ENCODE measurements around the gene PLA2G4D. TPM values are rescaled to one million over a fixed set of nuclear protein-coding genes. Genes with fewer than 3 reads are reported as not detected.

PLA2G4D gene
- total RNA-seq, 1 experiment from 2014 or later: 0.24 TPM

DNA sequence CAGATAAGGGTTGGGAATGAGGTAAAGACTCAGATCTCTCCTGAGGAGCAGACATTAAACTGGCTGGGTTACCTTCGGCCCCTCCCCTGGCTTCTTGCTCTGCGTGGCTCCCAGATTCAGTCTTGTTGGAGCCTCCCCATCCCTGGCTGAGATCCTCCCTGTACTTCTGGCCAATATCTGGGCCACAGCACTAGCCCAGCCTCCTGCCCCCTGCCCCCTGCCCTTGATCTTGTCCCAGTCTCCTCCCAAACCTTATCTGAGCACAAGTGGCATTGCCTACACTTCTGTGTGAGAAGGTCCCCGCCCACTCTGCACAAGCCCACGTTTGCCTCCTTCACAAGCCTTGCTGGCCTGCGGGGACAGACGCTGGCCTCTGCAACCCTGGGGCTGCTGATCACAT lies 45.2 kb upstream of the PLA2G4D start:
- DNase-seq (ENCODE audit: low spot score) (no peak), ATAC-seq (no peak)
- no peaks in the 10 kb centered on the region; the same call in 1 of the 2 replicates for H3K36me3 Mint-ChIP-seq
- POLR2A ChIA-PET: no interaction called here
- H3K27me3 Mint-ChIP-seq (ENCODE audit: low read depth): no peaks in the 10 kb centered on the region
- no peak overlapping the region for H3K4me3 Mint-ChIP-seq
- no peak overlapping the region for H3K27ac Mint-ChIP-seq
- CTCF ChIA-PET: interaction anchor here (3.1 to 4.0 kb wide), 5 partner anchors 9 to 245 kb away, joined by 39 to 142 read pairs (median 47); no protein-coding TSS in a partner anchor
- TF ChIP-seq, protein P1, sequence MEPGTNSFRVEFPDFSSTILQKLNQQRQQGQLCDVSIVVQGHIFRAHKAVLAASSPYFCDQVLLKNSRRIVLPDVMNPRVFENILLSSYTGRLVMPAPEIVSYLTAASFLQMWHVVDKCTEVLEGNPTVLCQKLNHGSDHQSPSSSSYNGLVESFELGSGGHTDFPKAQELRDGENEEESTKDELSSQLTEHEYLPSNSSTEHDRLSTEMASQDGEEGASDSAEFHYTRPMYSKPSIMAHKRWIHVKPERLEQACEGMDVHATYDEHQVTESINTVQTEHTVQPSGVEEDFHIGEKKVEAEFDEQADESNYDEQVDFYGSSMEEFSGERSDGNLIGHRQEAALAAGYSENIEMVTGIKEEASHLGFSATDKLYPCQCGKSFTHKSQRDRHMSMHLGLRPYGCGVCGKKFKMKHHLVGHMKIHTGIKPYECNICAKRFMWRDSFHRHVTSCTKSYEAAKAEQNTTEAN (CRISPR knock-in tag; IDR thresholded peaks at IDR 0.05): no peak
- TF ChIP-seq ESRRA (CRISPR knock-in tag; IDR thresholded peaks at IDR 0.05; ENCODE audit: borderline replicate concordance) (no peak), TP53 (CRISPR knock-in tag; IDR thresholded peaks at IDR 0.05) (no peak), TEAD4 (CRISPR knock-in tag; IDR thresholded peaks at IDR 0.05) (no peak)
- TF ChIP-seq, protein P2, sequence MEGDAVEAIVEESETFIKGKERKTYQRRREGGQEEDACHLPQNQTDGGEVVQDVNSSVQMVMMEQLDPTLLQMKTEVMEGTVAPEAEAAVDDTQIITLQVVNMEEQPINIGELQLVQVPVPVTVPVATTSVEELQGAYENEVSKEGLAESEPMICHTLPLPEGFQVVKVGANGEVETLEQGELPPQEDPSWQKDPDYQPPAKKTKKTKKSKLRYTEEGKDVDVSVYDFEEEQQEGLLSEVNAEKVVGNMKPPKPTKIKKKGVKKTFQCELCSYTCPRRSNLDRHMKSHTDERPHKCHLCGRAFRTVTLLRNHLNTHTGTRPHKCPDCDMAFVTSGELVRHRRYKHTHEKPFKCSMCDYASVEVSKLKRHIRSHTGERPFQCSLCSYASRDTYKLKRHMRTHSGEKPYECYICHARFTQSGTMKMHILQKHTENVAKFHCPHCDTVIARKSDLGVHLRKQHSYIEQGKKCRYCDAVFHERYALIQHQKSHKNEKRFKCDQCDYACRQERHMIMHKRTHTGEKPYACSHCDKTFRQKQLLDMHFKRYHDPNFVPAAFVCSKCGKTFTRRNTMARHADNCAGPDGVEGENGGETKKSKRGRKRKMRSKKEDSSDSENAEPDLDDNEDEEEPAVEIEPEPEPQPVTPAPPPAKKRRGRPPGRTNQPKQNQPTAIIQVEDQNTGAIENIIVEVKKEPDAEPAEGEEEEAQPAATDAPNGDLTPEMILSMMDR (IDR thresholded peaks at IDR 0.05): no peak
- TF ChIP-seq, protein P3, sequence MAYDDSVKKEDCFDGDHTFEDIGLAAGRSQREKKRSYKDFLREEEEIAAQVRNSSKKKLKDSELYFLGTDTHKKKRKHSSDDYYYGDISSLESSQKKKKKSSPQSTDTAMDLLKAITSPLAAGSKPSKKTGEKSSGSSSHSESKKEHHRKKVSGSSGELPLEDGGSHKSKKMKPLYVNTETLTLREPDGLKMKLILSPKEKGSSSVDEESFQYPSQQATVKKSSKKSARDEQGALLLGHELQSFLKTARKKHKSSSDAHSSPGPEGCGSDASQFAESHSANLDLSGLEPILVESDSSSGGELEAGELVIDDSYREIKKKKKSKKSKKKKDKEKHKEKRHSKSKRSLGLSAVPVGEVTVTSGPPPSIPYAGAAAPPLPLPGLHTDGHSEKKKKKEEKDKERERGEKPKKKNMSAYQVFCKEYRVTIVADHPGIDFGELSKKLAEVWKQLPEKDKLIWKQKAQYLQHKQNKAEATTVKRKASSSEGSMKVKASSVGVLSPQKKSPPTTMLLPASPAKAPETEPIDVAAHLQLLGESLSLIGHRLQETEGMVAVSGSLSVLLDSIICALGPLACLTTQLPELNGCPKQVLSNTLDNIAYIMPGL (CRISPR knock-in tag; IDR thresholded peaks at IDR 0.05): no peak
- TF ChIP-seq, protein P4, sequence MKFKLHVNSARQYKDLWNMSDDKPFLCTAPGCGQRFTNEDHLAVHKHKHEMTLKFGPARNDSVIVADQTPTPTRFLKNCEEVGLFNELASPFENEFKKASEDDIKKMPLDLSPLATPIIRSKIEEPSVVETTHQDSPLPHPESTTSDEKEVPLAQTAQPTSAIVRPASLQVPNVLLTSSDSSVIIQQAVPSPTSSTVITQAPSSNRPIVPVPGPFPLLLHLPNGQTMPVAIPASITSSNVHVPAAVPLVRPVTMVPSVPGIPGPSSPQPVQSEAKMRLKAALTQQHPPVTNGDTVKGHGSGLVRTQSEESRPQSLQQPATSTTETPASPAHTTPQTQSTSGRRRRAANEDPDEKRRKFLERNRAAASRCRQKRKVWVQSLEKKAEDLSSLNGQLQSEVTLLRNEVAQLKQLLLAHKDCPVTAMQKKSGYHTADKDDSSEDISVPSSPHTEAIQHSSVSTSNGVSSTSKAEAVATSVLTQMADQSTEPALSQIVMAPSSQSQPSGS (CRISPR knock-in tag; IDR thresholded peaks at IDR 0.05; ENCODE audit: borderline replicate concordance, low read depth): no peak
- TF ChIP-seq, protein P5, sequence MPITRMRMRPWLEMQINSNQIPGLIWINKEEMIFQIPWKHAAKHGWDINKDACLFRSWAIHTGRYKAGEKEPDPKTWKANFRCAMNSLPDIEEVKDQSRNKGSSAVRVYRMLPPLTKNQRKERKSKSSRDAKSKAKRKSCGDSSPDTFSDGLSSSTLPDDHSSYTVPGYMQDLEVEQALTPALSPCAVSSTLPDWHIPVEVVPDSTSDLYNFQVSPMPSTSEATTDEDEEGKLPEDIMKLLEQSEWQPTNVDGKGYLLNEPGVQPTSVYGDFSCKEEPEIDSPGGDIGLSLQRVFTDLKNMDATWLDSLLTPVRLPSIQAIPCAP (CRISPR knock-in tag; IDR thresholded peaks at IDR 0.05): no peak
- TF ChIP-seq, protein P6, sequence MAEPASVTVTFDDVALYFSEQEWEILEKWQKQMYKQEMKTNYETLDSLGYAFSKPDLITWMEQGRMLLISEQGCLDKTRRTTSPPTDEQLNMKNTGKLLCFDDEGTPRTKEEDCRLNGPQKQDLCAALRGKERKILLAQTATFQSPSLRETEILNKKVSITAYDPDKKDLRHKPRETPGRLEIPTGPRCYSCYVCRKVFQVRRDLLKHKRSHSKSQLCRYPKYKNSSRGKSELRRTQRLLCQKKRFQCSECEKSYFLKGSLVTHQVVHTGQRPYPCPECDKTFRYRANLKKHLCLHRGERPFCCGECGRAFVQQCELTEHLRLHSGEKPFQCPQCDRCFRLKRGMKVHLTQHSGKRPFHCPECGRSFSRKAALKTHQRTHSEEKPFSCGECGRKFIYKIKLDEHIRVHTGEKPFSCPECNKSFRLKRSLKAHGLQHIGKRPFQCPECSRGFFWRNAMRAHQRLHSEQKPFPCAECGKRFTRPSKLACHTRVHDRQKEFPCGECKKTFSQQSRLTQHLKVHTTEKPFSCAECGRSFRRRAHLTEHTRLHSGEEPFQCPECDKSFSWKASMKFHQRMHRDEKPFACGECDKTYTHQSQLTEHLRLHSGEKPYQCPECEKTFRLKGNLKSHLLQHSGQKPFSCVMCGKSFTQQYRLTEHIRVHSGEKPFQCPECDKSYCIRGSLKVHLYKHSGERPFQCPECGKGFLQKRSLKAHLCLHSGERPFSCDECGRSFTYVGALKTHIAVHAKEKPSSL (CRISPR knock-in tag; conservative IDR thresholded peaks at IDR 0.05): no peak
- H3K9me3 Mint-ChIP-seq: peaks cover 15% of the 10 kb centered on the region
- no peaks in the 10 kb centered on the region for H3K4me1 Mint-ChIP-seq

DNA sequence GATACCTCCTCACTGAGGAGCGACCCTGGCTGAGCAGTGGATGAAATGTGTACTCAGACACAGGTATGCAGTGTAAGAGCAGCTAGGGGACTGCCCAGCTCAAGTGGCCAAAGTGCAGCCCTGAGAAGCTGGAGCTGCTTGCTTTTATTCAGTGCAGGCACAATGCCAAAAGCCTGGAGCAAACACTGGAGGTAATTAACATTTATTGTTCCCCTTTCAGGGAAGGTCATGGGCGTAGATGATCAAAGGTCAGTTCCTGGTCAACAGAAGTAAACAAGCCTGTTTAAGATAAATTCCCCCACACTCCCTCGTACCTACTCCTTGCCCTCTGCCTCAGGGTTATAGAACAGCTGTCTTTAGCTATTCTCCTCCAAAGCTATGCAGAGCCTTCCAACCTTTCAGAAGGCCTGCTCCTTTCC lies 44.6 kb upstream of the PLA2G4D start:
- no peak overlapping the region for H3K27ac Mint-ChIP-seq
- no peak for DNase-seq (ENCODE audit: low spot score)
- ChIA-PET POLR2A (interaction anchor here (0.6 to 0.7 kb wide), 2 partner anchors 246 to 373 kb away, joined by 3 to 4 read pairs; no protein-coding TSS in a partner anchor), CTCF (interaction anchor here (0.8 to 4.0 kb wide), 14 partner anchors 9 to 333 kb away, joined by 3 to 142 read pairs (median 18); partner anchors contain the start of genes PLA2G4D and PLA2G4F)
- H3K9me3 Mint-ChIP-seq: peaks cover 15% of the 10 kb centered on the region
- no peaks in the 10 kb centered on the region; the same call in 1 of the 2 replicates for H3K36me3 Mint-ChIP-seq
- no peak overlapping the region for H3K4me3 Mint-ChIP-seq
- ATAC-seq: no peak
- TF ChIP-seq NFE2L1 (CRISPR knock-in tag; IDR thresholded peaks at IDR 0.05): no peak
- no peak for TF ChIP-seq ELF4 (CRISPR knock-in tag; IDR thresholded peaks at IDR 0.05; ENCODE audit: low read depth)
- TF ChIP-seq GABPB1 (CRISPR knock-in tag; IDR thresholded peaks at IDR 0.05): peak; percentile 41; the same call in 1 of the 2 replicates
- H3K27me3 Mint-ChIP-seq (ENCODE audit: low read depth): no peaks in the 10 kb centered on the region
- no peaks in the 10 kb centered on the region for H3K4me1 Mint-ChIP-seq
